ENCODE measurements around the gene ME3.

DNA sequence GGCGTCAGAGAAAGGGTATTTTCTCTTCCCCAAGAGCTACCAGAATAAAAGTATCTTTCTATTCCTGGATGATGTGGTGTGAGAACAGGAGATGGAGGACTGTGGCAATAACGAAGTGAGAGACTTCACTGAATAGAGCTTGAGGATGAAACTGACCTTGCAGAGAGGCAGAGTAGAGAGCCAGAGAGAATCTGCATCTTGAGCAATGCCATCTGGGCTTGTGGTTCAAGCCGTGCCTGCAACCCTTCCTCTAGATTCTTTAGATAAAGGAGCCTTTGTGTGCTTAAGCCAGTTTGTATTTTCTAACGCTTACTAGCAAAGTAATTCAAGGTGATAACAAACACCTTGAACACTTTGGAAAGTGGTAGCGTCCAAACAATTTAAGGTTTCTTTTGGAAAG lies 2.2 kb downstream of the ME3 start:
- TF ChIP-seq, protein P1, sequence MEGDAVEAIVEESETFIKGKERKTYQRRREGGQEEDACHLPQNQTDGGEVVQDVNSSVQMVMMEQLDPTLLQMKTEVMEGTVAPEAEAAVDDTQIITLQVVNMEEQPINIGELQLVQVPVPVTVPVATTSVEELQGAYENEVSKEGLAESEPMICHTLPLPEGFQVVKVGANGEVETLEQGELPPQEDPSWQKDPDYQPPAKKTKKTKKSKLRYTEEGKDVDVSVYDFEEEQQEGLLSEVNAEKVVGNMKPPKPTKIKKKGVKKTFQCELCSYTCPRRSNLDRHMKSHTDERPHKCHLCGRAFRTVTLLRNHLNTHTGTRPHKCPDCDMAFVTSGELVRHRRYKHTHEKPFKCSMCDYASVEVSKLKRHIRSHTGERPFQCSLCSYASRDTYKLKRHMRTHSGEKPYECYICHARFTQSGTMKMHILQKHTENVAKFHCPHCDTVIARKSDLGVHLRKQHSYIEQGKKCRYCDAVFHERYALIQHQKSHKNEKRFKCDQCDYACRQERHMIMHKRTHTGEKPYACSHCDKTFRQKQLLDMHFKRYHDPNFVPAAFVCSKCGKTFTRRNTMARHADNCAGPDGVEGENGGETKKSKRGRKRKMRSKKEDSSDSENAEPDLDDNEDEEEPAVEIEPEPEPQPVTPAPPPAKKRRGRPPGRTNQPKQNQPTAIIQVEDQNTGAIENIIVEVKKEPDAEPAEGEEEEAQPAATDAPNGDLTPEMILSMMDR (IDR thresholded peaks at IDR 0.05) = no peak
- no peak for TF ChIP-seq POLR2A (IDR thresholded peaks at IDR 0.05)

All from right lobe of liver (tissue), 4 donors.